Colonic mucosa (tissue), 4 donors: ENCODE results near the gene HOXB3. TPM values are rescaled to one million over a fixed set of nuclear protein-coding genes. Genes with fewer than 3 reads are reported as not detected.
A peak's percentile ranks its signal among the peaks of the same experiment; 100 is the strongest.

Source experiments
- DNase-seq: peaks from one replicate; pipeline ENCODE4 v3.0.0-alpha.2; 2020
- H3K27ac ChIP-seq: fragments of 200-600 bp; one replicate; pipeline ENCODE4 v1.8.0; 2021
- H3K27me3 ChIP-seq: fragments of 200-600 bp; one replicate; pipeline ENCODE4 v1.8.0; 2021
- H3K36me3 ChIP-seq: fragments of 200-600 bp; one replicate; pipeline ENCODE4 v1.8.0; 2021
- H3K4me1 ChIP-seq: fragments of 200-600 bp; one replicate; pipeline ENCODE4 v1.8.0; 2021; ENCODE audit warnings: mild to moderate bottlenecking
- H3K4me3 ChIP-seq: fragments of 200-600 bp; one replicate; pipeline ENCODE4 v1.8.0; 2021
- H3K9ac ChIP-seq, 2 donors: one replicate each; pipeline ENCODE4 v1.7.0; 2013; ENCODE audit warnings: control low read depth in 2 of 2, low read depth in 2 of 2, low read length in 2 of 2
- H3K9me3 ChIP-seq: fragments of 200-600 bp; one replicate; pipeline ENCODE4 v1.8.0; 2021
- intact Hi-C: fragments of 100-400 bp; cut with DNase I; formaldehyde crosslinking; loops from one replicate; pipeline ENCODE4 v1.14.1; 2022
- total RNA-seq, 2 donors: library from RNA; stranded (reverse); fragmentation: NEBNext Ultra II Directional in 1 of 2; extraction: Animal tissue kit (Norgen Biotek cat#: 25700) in 1 of 2; gene quantifications; one replicate each; pipeline ENCODE4 v1.2.1, GENCODE V29; 2021
- TF ChIP-seq, protein P1 (sequence below): fragments of 200-600 bp; IDR thresholded peaks from one replicate; pipeline ENCODE4 v1.8.0; 2022; ENCODE audit warnings: antibody characterized with exemption, mild to moderate bottlenecking
- donor health status: healthy.
- donor health status: DM: no; HTN: no; CAD: no.
- donor health status: DM: no; HTN: no; CAD: no.

HOXB3 gene
- total RNA-seq, 2 donors from 2014 or later, result 17.4 to 31.8 TPM

DNA sequence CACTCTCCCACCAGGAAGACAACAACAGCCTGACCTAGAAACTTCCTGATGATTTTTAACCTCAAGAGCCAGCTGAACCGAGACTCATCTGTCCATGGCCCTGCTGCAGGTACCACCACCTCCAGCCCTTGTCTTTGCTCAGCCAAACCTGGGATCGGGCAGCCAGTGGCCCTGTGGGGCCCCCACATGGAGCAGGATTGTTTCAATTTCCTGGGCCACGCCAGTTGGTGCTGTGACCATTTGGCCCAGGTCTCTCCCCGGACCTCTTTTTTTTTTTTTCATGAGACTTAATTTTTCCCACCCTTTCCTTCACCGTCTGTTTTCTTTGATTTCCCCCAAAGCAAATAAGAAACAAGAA lies 36.9 kb downstream of the HOXB3 start:
- peaks cover 12% of the 10 kb centered on the region for H3K4me1 ChIP-seq
- H3K9ac ChIP-seq, result peak overlapping the region in 1 of 2 donors; percentile 46
- no peaks in the 10 kb centered on the region for H3K27me3 ChIP-seq
- H3K36me3 ChIP-seq, result no peaks in the 10 kb centered on the region
- no peak overlapping the region for H3K4me3 ChIP-seq
- H3K27ac ChIP-seq, result peak overlapping the region; percentile 27
- intact Hi-C loops, result no loop called here
- H3K9me3 ChIP-seq, result no peaks in the 10 kb centered on the region
- TF ChIP-seq, protein P1, sequence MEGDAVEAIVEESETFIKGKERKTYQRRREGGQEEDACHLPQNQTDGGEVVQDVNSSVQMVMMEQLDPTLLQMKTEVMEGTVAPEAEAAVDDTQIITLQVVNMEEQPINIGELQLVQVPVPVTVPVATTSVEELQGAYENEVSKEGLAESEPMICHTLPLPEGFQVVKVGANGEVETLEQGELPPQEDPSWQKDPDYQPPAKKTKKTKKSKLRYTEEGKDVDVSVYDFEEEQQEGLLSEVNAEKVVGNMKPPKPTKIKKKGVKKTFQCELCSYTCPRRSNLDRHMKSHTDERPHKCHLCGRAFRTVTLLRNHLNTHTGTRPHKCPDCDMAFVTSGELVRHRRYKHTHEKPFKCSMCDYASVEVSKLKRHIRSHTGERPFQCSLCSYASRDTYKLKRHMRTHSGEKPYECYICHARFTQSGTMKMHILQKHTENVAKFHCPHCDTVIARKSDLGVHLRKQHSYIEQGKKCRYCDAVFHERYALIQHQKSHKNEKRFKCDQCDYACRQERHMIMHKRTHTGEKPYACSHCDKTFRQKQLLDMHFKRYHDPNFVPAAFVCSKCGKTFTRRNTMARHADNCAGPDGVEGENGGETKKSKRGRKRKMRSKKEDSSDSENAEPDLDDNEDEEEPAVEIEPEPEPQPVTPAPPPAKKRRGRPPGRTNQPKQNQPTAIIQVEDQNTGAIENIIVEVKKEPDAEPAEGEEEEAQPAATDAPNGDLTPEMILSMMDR, result no peak
- no peak for DNase-seq

DNA sequence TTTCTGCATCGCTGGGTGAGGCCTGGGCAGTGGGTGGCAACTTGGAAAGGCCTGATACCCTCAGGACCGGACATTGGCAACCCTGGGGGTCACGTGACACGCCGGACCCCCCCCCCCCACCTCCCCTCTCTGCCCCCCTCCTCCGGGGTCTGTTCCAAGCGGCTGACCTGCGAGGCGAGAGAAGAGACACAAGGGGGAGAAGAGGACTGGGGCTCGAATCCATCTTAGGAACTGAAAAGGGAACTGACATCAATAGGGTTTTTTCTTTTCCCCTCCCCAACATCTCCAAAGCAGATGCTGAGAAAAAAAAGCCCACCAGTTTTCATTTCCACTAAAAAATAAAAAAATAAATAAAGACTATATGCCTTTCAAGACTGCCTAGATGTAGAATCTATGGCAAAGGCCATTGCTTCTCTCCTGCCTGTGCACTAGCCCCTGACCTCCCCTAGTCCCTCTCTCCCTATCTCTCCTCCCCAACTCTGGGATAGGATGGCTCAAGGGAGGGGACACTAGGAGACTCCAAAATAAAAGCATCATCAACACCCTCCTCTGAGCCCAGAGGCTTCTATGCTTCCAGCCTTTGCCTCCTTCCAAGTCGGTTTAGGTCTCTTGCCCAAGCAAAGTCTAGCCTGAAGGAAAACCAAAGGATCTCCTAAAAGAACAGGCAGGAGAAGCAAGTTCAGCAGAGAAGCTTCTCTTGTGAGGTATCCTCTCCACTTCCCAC lies 37.4 kb downstream of the HOXB3 start:
- intact Hi-C loops, result no loop called here
- no peaks in the 10 kb centered on the region for H3K27me3 ChIP-seq
- peaks cover 13% of the 10 kb centered on the region for H3K4me1 ChIP-seq
- peak overlapping the region in 1 of 2 donors; percentile 46 for H3K9ac ChIP-seq
- no peaks in the 10 kb centered on the region for H3K9me3 ChIP-seq
- no peak for DNase-seq
- no peaks in the 10 kb centered on the region for H3K36me3 ChIP-seq
- TF ChIP-seq, protein P1, result no peak
- H3K4me3 ChIP-seq, result no peak overlapping the region
- peak overlapping the region; percentile 27 for H3K27ac ChIP-seq

- no peak for DNase-seq
- peak overlapping the region; percentile 27 for H3K27ac ChIP-seq
- TF ChIP-seq, protein P1, result no peak
- peaks cover 14% of the 10 kb centered on the region for H3K4me1 ChIP-seq
- no peak overlapping the region for H3K4me3 ChIP-seq
- intact Hi-C loops, result no loop called here
- no peaks in the 10 kb centered on the region for H3K9me3 ChIP-seq
- H3K9ac ChIP-seq, result no peak overlapping the region
- H3K36me3 ChIP-seq, result no peaks in the 10 kb centered on the region
- no peaks in the 10 kb centered on the region for H3K27me3 ChIP-seq
These were observed 38.2 kb downstream of the HOXB3 start for GRCh38 chr17:48551596-48552465.

DNA sequence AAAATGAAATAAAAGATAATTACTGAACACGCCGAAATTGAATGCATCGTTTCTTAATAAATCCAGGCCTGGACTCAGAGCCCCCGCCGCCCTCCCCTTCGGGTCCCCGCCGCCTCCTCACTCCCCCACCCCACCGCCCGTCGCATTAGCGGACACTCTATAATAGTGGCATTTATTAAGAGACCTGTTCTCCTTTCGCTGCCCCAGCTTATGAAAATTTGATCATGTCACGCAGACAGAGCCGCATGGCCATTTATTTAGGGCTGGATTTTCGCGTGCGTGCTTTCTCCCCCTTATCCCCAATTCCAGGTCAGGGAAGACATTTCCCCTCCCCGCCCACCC lies 38.9 kb downstream of the HOXB3 start:
- H3K4me3 ChIP-seq, result no peak overlapping the region
- H3K36me3 ChIP-seq, result no peaks in the 10 kb centered on the region
- TF ChIP-seq, protein P1, result no peak
- H3K27ac ChIP-seq, result peak overlapping the region; percentile 5
- H3K4me1 ChIP-seq, result peaks cover 14% of the 10 kb centered on the region
- no peaks in the 10 kb centered on the region for H3K27me3 ChIP-seq
- H3K9ac ChIP-seq, result no peak overlapping the region
- H3K9me3 ChIP-seq, result no peaks in the 10 kb centered on the region
- intact Hi-C loops, result no loop called here
- DNase-seq, result no peak

DNA sequence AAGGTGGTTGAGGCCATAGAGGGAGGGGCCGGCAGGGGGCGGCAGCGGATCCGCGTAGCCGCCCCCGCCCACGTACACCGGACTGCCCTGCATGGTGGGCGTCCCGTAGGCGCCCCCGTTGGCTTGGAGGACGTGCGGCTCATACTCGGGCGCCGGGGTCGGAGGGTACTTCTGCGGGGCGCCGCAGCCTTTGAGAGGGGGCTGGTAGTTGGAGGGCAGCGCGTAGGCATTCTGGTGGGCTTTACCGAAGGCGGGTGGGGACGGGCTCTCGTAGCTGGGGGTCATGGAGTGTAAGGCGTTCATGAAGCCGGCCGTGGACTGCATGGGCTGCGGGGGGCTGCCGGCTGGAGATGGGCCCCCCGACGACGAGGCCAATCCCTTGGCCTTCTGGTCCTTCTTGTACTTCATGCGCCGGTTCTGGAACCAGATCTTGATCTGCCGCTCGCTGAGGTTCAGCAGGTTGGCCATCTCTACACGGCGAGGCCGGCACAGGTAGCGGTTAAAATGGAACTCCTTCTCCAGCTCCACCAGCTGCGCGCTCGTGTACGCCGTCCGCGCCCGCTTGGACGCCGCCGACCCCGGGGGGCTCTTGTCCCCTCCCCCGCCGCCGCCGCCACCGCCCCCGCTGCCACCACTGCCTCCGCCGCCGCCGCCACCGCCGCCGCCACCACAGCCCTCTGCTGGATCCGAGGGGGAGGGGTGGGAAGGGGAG lies 39.4 kb downstream of the HOXB3 start:
- no peak for DNase-seq
- Histone ChIP-seq H3K27me3 (no peaks in the 10 kb centered on the region), H3K9ac (peak overlapping the region in 1 of 2 donors; percentile 15), H3K27ac (no peak overlapping the region), H3K9me3 (no peaks in the 10 kb centered on the region), H3K4me1 (peaks cover 9% of the 10 kb centered on the region), H3K4me3 (no peak overlapping the region), H3K36me3 (no peaks in the 10 kb centered on the region)
- intact Hi-C loops, result no loop called here
- TF ChIP-seq, protein P1, result no peak
